Adipose tissue (tissue), 3 donors: ENCODE measurements around the gene SH2D6. TPM values are rescaled to one million over a fixed set of nuclear protein-coding genes. Genes with fewer than 3 reads are reported as not detected.
"Not testable (repeated sequence)": the region's sequence is repeated elsewhere in the genome, so short reads cannot be mapped to it uniquely, and the experiment has no call there.

Experiments
- H3K27ac ChIP-seq: one replicate; pipeline ENCODE4 v1.5.1; 2013; ENCODE audit warnings: low read depth, low read length
- WGBS, 3 donors: extraction: QIAGEN DNeasy Blood & Tissue Kit; methylation state at CpG; one replicate each; pipeline ENCODE4 v1.1.7; 2013; 5-methylcytosine and 5-hydroxymethylcytosine counted together
- polyA plus RNA-seq, 3 donors: library from polyadenylated mRNA; stranded (reverse); fragments of 200-250 nt; gene quantifications; one replicate each; pipeline ENCODE4 v1.2.3, GENCODE V29; 2013
- donor health status: healthy with polysubstance abuse.
- donor health status: Bipolar disorder and iron deficiency.
- donor health status: healthy.

SH2D6 gene
- polyA plus RNA-seq, 3 donors: 0.40 to 0.89 TPM; not detected in 1

GRCh38 chr2:85481818-85482777, 63.6 kb downstream of the SH2D6 start:
- WGBS, 3 donors: 87 to 96% (median 90%) methylated on average over 13 of the region's 13 CpGs
- H3K27ac ChIP-seq: no peak overlapping the region

GRCh38 chr2:85484615-85485014, 66.1 kb downstream of the SH2D6 start:
- H3K27ac ChIP-seq: not testable (repeated sequence)
- 100% methylated on average over 1 of the region's 2 CpGs for WGBS, 3 donors

- H3K27ac ChIP-seq: no peak overlapping the region
- 88 to 95% (median 91%) methylated on average over 3 of the region's 3 CpGs for WGBS, 3 donors
These were observed 67.3 kb downstream of the SH2D6 start for GRCh38 chr2:85485815-85486214.

Other genes with a start within 250 kb of the SH2D6 start
- gene TGOLN2, start 90.7 kb upstream of the SH2D6 start, polyA plus RNA-seq: 10 to 100 TPM; 25.9 to 54.4 (median 28.4) TPM
- gene RETSAT, start 64.2 kb upstream of the SH2D6 start, polyA plus RNA-seq: 100 to 1,000 TPM in 2 of 3 donors, 10 to 100 TPM in 1; 66.7 to 439 (median 121) TPM
- 100 to 1,000 TPM in 1 of 3 donors, 10 to 100 TPM in 2; 26.7 to 135 (median 27.1) TPM for gene ELMOD3, start 63.9 kb upstream of the SH2D6 start, polyA plus RNA-seq
- gene CAPG, start 8.3 kb upstream of the SH2D6 start, polyA plus RNA-seq: 100 to 1,000 TPM in 1 of 3 donors, 10 to 100 TPM in 2; 22.2 to 129 (median 76.7) TPM
- gene MAT2A, start 120.5 kb downstream of the SH2D6 start, polyA plus RNA-seq: 100 to 1,000 TPM; 139 to 362 (median 309) TPM
- gene GGCX, start 142.8 kb downstream of the SH2D6 start, polyA plus RNA-seq: 10 to 100 TPM in 2 of 3 donors, 1 to 10 TPM in 1; 9.0 to 31.3 (median 25.5) TPM
- 100 to 1,000 TPM in 2 of 3 donors, 10 to 100 TPM in 1; 67.7 to 151 (median 138) TPM for gene VAMP8, start 158.9 kb downstream of the SH2D6 start, polyA plus RNA-seq
- 100 to 1,000 TPM in 2 of 3 donors, 10 to 100 TPM in 1; 38.7 to 292 (median 145) TPM for gene VAMP5, start 165.7 kb downstream of the SH2D6 start, polyA plus RNA-seq
- 100 to 1,000 TPM; 177 to 184 (median 177) TPM for gene RNF181, start 177.0 kb downstream of the SH2D6 start, polyA plus RNA-seq
- gene TMEM150A, start 184.0 kb downstream of the SH2D6 start, polyA plus RNA-seq: 10 to 100 TPM; 23.5 to 30.3 (median 28.4) TPM
- 10 to 100 TPM; 10.6 to 15.5 (median 14.7) TPM for gene C2orf68, start 193.4 kb downstream of the SH2D6 start, polyA plus RNA-seq
- 10 to 100 TPM; 20.2 to 44.9 (median 31.7) TPM for gene USP39, start 197.5 kb downstream of the SH2D6 start, polyA plus RNA-seq
- gene SFTPB, start 249.5 kb downstream of the SH2D6 start, polyA plus RNA-seq: 1 to 10 TPM in 2 of 3 donors, not detected in 1; 1.7 to 2.4 TPM